Fibroblast of skin of scalp (primary cell): ENCODE measurements around the gene WNT5B.

Experiments
- DNase-seq: peaks from one replicate; pipeline ENCODE4 v3.0.0-alpha.2; 2013

WNT5B gene

DNA sequence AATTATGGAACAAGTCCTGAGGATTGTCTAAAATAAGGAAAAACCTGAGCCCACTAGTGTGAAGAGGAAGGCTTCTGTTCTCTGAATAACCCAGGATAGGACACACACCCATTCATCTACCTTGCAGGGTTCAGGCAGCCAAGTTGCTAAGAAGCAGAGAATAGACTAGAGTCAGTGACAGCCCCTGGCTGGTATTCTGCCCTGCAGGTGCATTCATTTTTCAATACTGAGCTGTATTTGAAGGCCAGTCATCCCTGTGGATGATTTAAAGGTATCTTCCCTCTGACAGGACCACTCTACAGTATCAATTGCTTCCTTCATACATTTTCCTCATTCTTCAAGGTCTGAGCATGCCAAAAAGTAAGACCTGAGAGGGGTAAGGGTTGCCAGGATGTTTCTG, 22.9 kb downstream of the WNT5B start:
- DNase-seq, result no peak

DNA sequence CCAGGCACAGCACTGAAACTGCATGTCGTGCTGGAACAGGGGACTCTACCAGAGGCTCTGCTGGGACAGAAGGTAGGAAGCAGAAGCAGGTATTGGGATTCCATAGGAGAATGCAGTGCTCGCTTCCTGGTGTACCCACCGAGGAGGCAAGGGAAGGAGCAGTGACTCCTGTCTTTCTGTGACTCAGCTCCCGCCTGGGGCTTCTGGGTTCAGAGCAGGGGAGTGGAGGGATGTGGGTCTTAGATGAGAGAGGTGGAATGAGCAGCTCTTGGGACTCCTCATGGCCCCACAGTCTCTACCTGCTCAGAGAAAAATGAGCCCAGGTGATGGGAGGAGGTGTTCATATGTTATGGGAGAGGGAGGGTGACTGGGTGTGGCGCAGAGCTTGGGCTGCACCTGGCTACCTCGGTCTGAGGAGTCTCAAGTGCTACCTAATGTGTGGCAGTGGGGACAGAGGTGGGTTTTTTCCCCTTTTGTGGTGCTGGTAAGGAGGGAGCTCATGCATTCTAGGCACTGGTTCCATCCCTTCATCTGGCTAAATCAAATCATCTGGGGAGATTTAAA, 26.3 kb downstream of the WNT5B start:
- no peak for DNase-seq

DNA sequence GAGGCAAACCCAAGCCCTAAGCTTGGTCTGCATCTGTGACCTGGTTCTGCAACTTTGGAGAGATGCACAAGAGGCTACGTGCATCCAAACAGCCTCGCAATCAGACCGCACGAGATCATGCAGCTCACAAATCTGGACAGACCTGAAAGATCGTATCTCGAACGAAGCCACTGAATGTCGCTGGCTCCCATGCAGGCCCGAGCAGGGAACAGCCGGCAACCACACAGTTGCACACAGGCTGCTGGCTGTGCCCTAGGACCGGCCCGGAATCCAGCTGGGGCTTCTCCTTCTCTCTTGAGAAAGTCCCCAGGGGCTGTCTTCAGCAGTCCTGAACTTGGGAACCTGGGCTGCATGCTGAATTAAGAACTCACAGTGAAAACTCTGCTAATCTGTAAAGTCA, 27.9 kb downstream of the WNT5B start:
- no peak for DNase-seq

DNA sequence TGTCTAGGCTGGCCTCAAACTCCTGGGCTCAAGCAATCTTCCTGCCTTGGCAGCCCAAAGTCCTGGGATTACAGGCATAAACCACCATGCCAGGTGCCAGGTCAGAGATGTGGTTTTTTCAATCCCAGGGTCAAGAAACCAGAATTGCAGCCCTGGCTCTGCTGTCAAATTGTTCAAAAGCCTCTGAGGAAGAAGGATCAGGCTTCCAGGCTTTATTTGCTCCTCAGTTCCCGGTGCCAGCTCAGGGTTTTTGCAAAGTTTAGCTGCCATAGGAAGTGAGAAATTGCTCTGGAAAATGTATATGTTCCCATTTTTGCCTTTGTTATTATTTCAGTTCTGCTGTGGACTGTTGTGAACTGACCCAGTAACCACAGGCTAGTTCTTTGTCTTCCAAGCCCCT, 28.7 kb downstream of the WNT5B start:
- DNase-seq, result no peak

DNA sequence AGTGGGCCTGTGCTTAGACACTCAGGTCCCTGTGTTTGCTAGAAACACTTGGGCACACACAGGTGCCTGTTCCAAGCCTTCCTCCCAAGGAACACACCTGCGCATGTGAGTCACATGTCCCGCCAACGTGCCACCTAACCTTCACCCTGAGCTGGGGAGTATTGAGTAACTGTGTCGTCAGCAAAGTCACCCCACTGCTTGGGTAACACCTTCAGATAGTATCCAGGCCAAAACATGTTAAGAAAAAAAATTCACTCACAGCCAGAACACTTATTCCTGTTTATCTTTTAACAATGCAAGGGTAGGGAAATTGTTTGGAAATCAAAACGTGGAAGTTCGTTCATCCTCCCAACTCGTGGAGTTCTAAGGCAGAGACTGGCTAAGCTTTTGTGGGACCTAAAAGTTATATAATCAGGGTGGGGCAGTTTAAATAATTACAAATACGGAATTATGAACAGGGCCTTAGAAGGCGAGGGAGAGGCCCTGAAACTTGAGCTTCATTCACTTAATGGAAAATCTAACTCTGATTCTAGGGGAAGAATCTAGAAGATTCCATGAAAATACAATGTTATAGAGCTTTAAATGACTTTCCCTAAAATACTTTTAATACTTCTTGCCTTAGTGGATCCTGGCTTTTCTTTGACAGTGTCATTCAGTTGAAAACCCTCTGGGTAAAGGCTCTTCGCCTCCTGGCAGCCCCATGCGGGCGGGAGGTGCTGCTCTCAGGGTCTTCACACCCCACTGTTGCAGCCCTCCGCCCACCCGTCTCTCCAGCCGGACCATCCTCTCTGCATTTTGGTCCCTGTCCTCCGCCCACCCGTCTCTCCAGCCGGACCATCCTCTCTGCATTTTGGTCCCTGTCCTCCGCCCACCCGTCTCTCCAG, 31.5 kb downstream of the WNT5B start:
- DNase-seq, result no peak

DNA sequence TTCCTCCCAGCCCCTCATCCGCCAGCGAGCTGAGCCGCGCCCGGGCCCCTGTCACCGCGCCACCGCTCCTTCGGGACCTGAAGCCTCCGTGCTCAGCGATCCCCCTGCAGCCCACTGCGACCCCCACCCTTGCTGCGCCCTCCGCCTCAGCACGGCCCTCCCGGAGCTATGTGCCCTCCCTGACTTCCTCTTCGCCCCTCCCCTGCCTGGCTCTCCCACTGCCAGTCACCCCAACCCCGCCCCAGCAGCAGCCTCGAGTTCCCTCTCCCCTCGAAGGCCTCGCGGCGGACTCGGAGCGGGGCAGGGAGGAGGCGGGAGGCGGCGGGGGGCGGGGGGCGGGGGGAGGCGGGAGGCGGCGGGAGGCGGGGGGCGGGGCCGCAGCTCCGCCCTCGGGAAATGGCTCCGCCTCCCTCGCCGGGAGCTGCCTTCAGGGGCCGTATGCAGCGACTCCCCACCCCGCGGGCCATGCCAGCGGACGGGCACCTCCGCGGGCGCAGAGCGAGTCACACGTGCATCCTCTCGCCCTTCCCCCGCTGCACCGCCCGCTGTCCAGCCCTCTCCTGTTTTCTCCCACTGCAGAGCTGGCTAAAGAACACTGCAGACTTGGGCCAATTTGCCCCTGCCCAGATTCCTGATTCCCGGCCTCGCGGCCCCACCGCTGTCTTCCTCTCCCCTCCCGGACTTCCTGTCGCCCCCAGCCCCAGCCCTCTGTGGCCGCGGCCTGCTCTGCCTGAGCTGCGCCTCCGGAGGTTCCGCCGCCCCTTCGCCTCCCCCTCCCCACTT, 32.7 kb downstream of the WNT5B start:
- DNase-seq, result peak; percentile 92

DNA sequence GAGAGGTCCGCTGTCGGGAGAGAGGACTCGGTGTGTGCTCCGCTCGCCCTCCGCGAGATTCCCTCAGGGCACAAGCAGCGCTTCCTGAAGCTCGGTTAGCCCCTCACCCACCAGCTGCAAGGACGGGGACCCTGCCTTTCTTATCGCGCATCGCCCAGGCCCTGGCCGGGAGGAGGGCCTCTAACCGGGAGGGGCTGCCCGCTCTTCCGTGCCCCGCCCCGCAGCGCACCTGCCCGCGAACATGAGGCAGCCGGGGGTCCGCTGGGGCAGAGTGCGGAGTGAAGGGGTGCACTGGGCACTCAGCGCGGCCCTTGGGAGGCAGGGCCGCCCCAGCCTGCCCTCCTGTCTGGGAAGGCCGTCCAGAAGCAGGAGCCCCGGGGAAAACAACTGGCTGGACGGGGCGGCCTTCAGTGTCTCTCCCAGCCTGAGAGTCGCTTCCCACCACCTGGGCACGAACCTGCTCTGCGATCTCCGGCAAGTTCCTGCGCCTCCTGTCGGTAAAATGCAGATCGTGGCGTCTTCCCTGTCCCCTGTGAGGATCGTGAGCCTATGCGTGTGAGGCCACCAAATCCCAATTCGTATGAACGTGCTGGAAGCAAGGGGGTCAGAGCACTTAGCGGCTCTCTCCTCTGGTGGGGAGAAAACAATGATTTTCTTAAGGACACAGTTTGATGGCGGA, 33.9 kb downstream of the WNT5B start:
- peak; percentile 42 for DNase-seq

DNA sequence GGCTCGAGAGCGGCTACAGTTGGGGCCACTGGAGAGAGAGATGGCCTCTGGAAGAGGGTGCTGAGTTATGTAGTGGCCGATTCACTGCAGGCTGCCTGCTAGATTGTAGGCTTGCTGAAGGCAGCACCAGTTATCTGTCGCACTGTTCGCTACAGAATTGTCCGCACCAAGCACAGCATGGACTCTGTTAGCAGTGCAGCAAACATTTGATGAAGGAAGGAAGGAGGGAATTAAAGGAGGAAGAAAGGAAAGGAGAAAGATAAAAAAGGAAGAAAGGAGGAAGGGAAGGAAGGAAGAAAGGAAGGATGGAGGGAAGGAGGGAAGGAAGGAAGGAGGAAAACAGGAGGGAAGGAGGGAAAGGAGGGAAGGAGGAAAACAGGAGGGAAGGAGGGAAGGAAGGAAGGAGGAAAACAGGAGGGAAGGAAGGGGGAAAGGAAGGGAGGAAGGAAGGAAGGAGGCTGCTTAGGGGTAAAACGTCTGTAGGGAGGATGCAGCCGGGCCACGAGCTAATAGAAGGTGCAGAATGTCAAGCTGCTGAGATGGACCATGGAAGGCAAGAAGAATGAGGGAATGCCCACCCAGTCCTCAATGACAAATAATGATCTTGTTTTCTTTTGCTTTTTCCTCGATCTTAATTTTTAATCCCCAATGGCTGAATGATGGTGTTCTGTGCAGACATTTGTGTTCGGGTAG, 34.6 kb downstream of the WNT5B start:
- no peak for DNase-seq

DNA sequence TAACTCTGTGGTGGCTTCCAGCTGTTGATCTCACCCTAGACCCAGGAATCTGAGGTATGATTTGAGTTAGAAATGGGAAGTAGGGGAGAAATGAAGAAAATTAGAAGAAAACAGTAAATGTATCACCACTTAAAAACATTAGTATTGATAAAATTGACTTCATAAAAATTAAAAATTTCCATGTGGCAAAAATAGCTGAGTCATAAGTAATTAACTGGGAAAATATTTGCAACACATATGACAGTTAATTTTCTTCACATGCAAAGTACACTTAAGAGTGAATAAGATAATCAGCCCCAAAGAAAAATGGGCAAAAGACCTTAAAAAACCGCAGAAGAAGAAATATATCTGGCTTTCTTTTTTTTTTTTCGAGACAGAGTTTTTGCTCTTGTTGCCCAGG, 36.3 kb downstream of the WNT5B start:
- DNase-seq, result no peak

DNA sequence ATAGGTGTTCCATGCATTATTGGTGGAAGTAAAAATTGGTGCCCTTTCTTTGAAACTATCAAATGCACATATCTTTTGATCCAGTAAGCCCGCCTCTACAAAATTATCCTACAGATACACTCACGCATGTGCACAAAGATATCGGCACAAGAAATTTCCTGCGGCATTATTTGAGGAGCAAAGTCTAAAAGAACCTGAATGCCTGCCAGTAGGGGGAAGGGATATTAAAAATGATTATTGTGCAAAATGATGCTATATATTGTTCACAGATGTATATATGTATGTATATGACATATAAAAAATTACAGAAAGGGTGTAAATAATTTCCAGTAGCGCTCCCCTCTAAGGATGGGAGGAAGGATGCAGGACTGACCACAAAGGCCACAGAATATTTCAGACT, 37.2 kb downstream of the WNT5B start:
- no peak for DNase-seq

DNA sequence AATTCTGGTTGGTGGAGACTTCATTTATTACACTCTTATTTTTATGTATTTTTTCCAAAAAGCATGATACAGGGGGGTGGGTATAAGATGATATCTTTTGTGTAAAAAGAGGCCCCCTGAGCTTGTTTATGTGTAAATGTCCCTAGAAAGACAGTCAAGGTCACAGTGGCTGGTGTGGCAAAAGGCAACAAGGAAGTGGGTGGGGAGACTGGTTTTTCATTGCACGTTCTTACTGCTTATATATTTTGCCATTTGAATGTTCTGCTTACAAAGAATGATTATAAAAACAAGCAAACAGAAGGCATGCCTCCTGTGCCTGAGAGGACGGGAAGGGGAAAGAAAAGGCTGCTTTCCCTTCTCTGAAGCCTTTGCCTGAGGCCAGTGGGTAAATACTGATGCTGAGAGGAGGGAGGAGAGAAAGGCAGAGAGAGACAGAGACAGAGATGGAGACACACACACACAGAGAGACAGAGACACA, 37.7 kb downstream of the WNT5B start:
- no peak for DNase-seq

DNA sequence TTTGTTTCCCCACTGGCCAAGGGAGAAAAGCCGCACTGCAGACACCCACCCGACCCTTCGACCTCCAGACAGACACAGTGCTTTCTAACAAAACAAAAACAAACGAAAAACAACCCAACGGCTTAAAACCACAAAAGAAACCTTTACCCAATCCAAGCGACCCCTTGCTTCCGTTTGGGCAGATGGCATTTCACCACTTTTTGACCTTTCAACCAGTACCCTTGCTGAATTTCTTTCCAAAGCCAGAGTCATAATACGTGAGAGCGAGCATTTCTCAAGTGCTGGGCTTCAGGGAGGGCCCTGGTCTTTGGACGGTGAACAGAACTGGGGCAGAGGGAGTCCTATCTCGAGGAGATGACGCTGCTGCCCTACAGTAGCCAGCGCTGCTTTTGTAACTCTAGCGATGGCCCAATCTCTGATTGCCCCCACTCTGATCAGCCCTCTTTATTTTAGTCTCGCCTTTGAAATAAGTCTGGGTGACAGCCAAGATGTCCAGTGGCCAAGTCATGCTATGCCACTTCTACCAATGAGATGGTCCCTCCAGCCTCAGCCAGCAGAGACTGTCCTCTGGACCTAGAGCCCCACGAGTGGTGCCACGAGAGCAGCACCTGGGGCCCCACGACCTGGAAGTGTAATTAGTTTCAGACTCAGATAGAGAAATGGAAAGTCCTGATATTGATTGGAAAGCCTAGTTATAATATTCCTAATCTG, 40.0 kb downstream of the WNT5B start:
- DNase-seq, result no peak

DNA sequence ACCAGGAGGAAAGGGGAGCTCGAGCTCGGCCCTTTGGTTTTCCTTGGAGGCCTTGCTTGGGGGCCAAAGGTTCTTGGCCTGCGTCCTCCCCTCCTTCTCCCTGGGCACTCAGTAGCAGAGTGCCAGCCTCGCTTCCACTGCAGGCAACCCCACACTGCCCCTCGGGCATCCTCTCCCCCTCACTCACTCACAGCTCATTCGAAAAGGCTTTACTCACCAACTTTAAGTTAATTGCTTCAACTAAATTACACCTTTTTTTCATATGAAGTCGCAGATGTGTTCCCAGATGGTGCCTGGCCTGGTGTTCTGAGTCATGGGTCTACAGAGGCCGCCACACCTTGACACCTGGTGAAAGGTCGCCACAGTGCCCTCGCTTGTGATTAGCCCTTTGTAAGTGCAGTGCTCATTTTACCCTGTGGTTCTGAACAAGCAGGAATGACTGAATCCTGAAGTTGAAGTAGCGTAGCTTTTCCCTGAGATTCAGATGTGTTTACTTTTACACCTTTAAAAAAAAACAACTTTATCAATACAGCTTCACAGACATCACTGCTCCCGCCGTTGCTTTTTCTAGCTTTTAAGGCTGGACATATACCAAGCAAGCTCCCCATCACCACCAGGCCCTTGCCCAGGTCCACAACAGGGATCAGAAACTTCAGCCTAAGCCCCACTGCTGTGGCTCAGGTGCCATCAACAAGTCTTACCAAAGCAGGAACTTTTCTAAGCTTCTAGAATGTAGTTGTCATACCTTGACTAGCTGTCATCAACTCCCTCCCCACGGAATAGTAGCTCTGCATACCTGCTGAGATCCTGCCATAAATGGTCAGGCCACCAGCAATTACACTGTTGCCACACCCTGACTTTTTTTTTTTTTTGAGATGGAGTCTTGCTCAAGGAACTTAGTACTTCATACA, 41.6 kb downstream of the WNT5B start:
- DNase-seq, result no peak

DNA sequence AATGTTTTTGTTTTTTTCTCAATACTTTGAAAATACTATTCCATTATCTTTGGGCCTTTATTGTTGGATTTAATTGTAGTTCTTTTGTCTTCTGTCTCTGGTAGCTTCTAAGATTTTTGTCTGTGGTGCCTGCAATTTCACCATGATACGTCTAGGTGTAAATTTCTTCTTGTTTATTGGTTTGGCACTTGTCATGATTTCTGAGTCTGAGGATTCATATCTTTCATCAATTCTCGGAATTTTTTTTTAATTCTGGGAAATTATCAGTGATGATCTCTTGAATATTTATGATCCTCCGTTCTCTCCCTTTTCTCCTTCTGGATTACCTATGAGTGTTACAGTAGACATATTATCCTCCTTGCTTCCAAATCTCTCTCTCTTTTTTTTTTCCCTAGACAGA, 47.0 kb downstream of the WNT5B start:
- no peak for DNase-seq

DNA sequence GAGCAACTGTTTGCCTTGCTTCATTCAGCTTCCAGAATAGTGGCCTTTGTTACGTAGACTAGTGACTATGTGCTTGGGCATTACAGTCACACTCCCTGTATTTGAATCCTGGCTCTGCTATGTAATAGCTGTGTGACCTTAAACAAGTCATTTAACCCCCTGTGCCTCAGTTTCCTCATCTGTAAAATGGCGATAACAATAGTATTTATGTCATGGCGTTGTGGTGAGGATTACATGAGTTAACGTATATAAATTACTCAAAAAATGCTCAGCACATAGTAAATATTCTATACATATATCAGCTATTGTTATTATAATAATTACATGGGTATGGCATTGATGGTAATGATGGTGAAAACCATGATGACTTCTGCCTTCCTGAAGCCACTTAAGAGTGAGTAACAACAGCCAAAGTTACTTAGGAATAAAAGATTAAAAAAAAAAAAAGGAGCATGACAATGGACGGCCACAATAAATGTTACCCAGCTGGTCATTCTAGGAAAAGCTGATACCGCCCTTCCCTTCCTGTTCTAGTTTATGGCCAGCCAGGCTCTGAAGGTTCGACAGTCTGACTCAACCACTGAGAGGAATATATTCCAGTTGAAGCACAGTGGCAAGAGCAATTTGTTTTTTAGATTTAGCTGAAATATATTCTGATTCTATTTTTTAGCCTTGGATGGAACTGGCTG, 51.9 kb downstream of the WNT5B start:
- no peak for DNase-seq

DNA sequence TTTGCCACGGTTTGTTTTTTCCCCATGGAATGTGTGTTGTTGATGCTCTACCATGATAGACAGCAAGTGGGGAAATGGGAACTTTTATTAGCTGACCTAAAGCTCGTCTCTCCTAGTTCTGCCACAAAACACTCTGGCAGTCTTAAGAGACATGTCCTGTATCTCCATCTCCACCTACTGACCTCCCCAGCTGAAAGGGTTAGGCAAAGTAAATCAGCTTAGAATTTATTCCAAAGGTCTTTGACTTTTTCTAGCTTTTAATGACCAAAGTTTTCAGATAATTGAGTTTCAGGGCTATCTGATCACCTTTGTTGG, 52.4 kb downstream of the WNT5B start:
- no peak for DNase-seq

DNA sequence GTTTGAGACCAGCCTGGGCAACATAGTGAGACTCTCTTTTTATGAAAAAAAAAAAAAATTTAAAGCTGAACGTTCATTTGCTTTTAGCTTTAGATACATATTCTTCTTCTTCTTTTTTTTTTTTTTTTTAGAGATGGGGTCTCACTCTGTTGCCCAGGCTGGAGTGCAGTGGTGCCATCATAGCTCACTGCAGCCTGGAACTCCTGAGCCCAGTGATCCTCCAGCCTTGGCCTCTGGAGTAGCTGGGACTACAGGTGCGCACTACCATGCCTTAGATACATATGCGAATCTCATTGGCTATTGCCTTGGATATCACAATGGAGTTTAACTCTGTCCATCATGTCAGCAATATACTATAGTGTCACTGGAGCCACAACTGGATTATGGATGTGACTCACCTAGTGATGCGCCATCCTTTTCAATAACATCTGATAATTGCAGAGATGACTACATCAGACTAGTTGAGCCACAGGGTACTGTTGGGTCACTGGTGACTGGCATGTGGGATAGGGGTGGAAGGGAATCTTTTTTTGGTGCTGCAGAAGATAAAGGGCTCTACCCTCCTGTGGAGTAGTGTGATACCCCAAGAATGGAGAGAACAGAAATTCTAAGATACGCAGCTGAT, 59.2 kb downstream of the WNT5B start:
- DNase-seq, result no peak

DNA sequence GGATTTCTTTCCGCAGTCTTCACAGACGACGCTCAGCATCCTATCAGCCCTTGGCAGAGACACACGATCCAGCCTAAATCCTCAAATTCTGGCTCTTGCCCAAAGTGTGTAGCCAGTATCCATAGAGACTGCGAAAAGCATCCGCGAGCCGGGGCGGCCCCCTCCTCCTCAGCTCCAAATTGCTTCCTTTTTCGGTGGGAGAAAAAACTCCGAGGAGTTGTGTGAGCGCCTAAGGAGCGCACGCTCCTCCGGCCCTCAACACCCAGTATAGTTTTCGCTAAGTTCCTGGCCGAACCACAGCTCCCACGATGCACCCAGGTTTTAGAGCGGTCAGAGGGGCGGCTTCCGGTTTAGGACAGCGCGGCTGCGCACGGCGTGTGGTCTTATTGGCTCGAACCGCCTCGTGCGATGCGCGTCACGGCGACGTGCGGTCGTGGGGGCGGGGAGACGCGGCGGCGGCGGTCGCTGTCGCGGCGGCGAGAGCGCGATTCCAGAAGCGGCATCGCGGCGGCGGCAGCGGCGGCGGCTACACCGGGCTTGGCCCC, 61.6 kb downstream of the WNT5B start, which contains the start of gene ADIPOR2:
TSS of gene ADIPOR2 (plus strand) at position 493 of the 545 bp plus-strand sequence. CDS start 63,274 bp downstream, outside the sequence.
- peak; percentile 98 for DNase-seq
